ENCODE measurements around the gene METTL23. TPM values are rescaled to one million over a fixed set of nuclear protein-coding genes. Genes with fewer than 3 reads are reported as not detected.

Gene METTL23
- total RNA-seq, 1 experiment from 2014 or later: 37.7 TPM

DNA sequence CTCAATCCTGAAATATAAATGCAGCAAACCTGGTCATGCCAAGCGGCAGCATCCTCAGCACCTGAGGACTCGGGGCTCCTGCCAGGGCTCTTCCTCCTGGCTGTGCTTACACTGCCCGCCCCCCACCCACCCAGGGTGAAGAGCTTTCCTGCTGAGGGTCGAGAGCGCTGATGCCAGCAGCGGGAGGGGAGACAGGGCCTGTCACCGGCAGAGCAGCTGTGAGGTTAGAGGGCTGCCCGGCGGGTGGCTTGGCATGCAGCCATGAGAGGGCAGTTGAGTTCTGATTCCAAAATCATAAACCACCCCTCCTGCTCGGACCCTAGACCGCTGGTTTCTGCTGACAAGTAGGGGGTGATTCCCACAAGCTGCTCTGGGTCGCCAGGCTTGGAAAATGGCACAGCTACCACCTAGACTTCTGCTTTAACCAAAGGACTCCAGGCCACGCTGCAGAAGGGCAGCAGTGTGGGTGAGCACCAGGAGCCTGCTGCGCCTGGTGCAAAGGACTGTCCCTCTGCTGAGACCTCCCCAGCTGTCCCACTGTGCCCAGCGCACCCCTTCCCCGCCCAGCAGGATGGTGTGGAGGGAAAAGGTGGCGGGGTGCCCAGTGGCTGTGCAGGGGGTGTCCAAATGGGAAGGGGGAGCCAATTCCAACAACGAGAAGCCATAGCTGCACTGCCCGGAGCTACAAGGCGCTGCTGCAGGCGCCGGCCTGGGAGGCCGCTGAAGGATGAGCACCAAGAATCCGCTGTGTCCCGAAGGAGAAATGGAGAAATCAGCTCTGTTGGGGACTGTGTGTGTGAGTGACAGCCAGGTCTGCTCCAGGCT lies 42.5 kb upstream of the METTL23 start:
- peaks cover 24% of the 10 kb centered on the region for H3K36me3 Mint-ChIP-seq (ENCODE audit: insufficient read depth, unreplicated experiment)
- ChIA-PET POLR2A (no interaction called here), CTCF (interaction anchor here (1.1 to 1.9 kb wide), 2 partner anchors 60 to 126 kb away, joined by 3 to 8 read pairs; no protein-coding TSS in a partner anchor)
- H3K4me3 Mint-ChIP-seq (ENCODE audit: unreplicated experiment): no peak overlapping the region
- H3K36me3 ChIP-seq (ENCODE audit: control insufficient read depth, insufficient read depth, low read length): no peaks in the 10 kb centered on the region; the same call in 1 of the 2 replicates
- no peaks in the 10 kb centered on the region for H3K9me3 Mint-ChIP-seq (ENCODE audit: unreplicated experiment)
- DNase-seq: no peak
- peaks cover 18% of the 10 kb centered on the region for H3K4me1 Mint-ChIP-seq (ENCODE audit: low read depth, unreplicated experiment)
- H3K4me1 ChIP-seq: peaks cover 30% of the 10 kb centered on the region
- no peaks in the 10 kb centered on the region for H3K9me3 ChIP-seq
- H3K27me3 Mint-ChIP-seq (ENCODE audit: insufficient read depth, unreplicated experiment): no peaks in the 10 kb centered on the region
- H3K4me3 ChIP-seq (ENCODE audit: low read depth, low read length): no peak overlapping the region
- no peak overlapping the region for H3K27ac Mint-ChIP-seq (ENCODE audit: unreplicated experiment)
- BruUV-seq (replicated peaks): no TSS peak
- intact Hi-C loops (cut with micrococcal nuclease; ENCODE audit: unreplicated experiment): no loop called here
- H3K27me3 ChIP-seq (replicated peaks; ENCODE audit: control insufficient read depth, insufficient read depth, low read length): no peaks in the 10 kb centered on the region
- TF ChIP-seq, protein P1, sequence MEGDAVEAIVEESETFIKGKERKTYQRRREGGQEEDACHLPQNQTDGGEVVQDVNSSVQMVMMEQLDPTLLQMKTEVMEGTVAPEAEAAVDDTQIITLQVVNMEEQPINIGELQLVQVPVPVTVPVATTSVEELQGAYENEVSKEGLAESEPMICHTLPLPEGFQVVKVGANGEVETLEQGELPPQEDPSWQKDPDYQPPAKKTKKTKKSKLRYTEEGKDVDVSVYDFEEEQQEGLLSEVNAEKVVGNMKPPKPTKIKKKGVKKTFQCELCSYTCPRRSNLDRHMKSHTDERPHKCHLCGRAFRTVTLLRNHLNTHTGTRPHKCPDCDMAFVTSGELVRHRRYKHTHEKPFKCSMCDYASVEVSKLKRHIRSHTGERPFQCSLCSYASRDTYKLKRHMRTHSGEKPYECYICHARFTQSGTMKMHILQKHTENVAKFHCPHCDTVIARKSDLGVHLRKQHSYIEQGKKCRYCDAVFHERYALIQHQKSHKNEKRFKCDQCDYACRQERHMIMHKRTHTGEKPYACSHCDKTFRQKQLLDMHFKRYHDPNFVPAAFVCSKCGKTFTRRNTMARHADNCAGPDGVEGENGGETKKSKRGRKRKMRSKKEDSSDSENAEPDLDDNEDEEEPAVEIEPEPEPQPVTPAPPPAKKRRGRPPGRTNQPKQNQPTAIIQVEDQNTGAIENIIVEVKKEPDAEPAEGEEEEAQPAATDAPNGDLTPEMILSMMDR (IDR thresholded peaks at IDR 0.05; ENCODE audit: insufficient read depth in 1 of 2, low read depth in 1 of 2, low read length in 1 of 2, severe bottlenecking in 1 of 2, unreplicated experiment in 1 of 2): no peak

DNA sequence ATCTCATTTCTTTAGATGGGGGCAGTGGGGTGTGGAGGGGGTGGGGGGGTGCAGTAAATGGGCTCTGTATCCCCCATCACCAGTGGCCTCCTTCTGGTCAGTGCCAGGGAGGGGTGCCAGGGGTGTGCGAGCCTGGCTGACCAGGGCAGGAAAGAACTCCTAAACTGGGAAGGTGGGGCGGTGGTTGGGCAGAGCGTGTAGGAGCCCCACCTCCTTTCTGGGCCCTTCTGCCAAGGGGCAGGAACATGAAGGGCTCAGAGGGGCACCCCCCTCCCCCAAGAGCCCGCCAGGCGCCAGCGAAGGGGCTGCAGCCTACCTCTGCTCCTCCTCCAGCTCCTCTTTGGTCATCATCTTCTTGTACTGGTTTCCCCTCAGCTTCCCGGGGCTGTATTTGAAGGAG lies 41.9 kb upstream of the METTL23 start:
- BruUV-seq (replicated peaks): no TSS peak
- Mint-ChIP-seq H3K4me1 (ENCODE audit: low read depth, unreplicated experiment) (peaks cover 18% of the 10 kb centered on the region), H3K4me3 (ENCODE audit: unreplicated experiment) (no peak overlapping the region), H3K27ac (ENCODE audit: unreplicated experiment) (no peak overlapping the region), H3K36me3 (ENCODE audit: insufficient read depth, unreplicated experiment) (peaks cover 24% of the 10 kb centered on the region), H3K27me3 (ENCODE audit: insufficient read depth, unreplicated experiment) (no peaks in the 10 kb centered on the region), H3K9me3 (ENCODE audit: unreplicated experiment) (no peaks in the 10 kb centered on the region)
- Histone ChIP-seq H3K9me3 (no peaks in the 10 kb centered on the region), H3K4me3 (ENCODE audit: low read depth, low read length) (no peak overlapping the region), H3K36me3 (ENCODE audit: control insufficient read depth, insufficient read depth, low read length) (no peaks in the 10 kb centered on the region; the same call in 1 of the 2 replicates), H3K27me3 (replicated peaks; ENCODE audit: control insufficient read depth, insufficient read depth, low read length) (no peaks in the 10 kb centered on the region), H3K4me1 (peaks cover 30% of the 10 kb centered on the region)
- DNase-seq: no peak
- POLR2A ChIA-PET: interaction anchor here (0.5 kb wide), 1 partner anchor 316 kb away, joined by 6 read pairs; no protein-coding TSS in a partner anchor
- intact Hi-C loops (cut with micrococcal nuclease; ENCODE audit: unreplicated experiment): no loop called here
- TF ChIP-seq, protein P1 (IDR thresholded peaks at IDR 0.05; ENCODE audit: insufficient read depth in 1 of 2, low read depth in 1 of 2, low read length in 1 of 2, severe bottlenecking in 1 of 2, unreplicated experiment in 1 of 2): no peak
- CTCF ChIA-PET: interaction anchor here (1.1 to 1.9 kb wide), 2 partner anchors 61 to 126 kb away, joined by 3 to 8 read pairs; no protein-coding TSS in a partner anchor

DNA sequence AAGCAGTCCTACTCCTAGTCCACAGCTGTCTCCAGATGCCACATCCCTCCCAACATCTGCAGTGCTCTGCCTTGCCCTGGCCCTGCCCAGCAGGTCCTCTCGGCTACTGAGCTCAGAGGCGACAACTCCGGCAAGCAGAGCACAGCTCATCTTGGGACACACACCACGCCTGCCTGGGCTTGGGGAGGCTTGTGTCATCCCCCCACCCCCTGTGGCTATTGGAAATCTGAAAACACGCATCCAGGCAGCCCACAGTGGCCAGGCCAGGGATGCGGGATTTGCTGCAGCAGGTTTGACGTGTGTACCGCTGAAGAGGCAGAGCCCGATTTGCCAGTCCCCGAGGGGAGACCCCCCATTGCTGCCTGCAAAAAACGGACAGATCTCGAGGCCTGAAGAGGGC lies 41.3 kb upstream of the METTL23 start:
- H3K27me3 Mint-ChIP-seq (ENCODE audit: insufficient read depth, unreplicated experiment): no peaks in the 10 kb centered on the region
- Histone ChIP-seq H3K27me3 (replicated peaks; ENCODE audit: control insufficient read depth, insufficient read depth, low read length) (no peaks in the 10 kb centered on the region), H3K36me3 (ENCODE audit: control insufficient read depth, insufficient read depth, low read length) (no peaks in the 10 kb centered on the region; the same call in 1 of the 2 replicates), H3K9me3 (no peaks in the 10 kb centered on the region), H3K4me1 (peaks cover 30% of the 10 kb centered on the region), H3K4me3 (ENCODE audit: low read depth, low read length) (no peak overlapping the region)
- H3K36me3 Mint-ChIP-seq (ENCODE audit: insufficient read depth, unreplicated experiment): peaks cover 20% of the 10 kb centered on the region
- no peak for DNase-seq
- CTCF ChIA-PET: interaction anchor here (1.9 kb wide), 1 partner anchor 127 kb away, joined by 8 read pairs; no protein-coding TSS in a partner anchor
- peaks cover 18% of the 10 kb centered on the region for H3K4me1 Mint-ChIP-seq (ENCODE audit: low read depth, unreplicated experiment)
- H3K9me3 Mint-ChIP-seq (ENCODE audit: unreplicated experiment): no peaks in the 10 kb centered on the region
- TF ChIP-seq, protein P1 (IDR thresholded peaks at IDR 0.05; ENCODE audit: insufficient read depth in 1 of 2, low read depth in 1 of 2, low read length in 1 of 2, severe bottlenecking in 1 of 2, unreplicated experiment in 1 of 2): no peak
- H3K27ac Mint-ChIP-seq (ENCODE audit: unreplicated experiment): no peak overlapping the region
- intact Hi-C loops (cut with micrococcal nuclease; ENCODE audit: unreplicated experiment): no loop called here
- POLR2A ChIA-PET: interaction anchor here (0.5 kb wide), 1 partner anchor 315 kb away, joined by 6 read pairs; no protein-coding TSS in a partner anchor
- BruUV-seq (replicated peaks): no TSS peak
- no peak overlapping the region for H3K4me3 Mint-ChIP-seq (ENCODE audit: unreplicated experiment)

Data from Caco-2 (cell line).